Panc1 (cell line): ENCODE measurements around the gene PSTPIP1. TPM values are rescaled to one million over a fixed set of nuclear protein-coding genes. Genes with fewer than 3 reads are reported as not detected.

Experiments used
- ATAC-seq: fragments of 200-7000 bp; cut with Tn5 transposase; 2 replicates; pipeline ENCODE4 v1.9.1; 2020; ENCODE audit warnings: mild to moderate bottlenecking, moderate library complexity
- BruUV-seq: library from RNA; stranded (reverse); fragments of 400-500 nt; replicated peaks from 2 replicates; lab custom pipeline; 2021; lab: Mats Ljungman, UMichigan
- CTCF ChIA-PET: fragments of 300-600 bp; sonication (Branson Sonifier 250); formaldehyde crosslinking; loops from one replicate; lab custom pipeline; 2022; ENCODE audit warnings: antibody characterized with exemption; lab: Charles Lee
- POLR2A ChIA-PET: fragments of 300-600 bp; sonication (Branson Sonifier 250); formaldehyde crosslinking; loops from one replicate; lab custom pipeline; 2022; ENCODE audit warnings: antibody characterized with exemption; lab: Charles Lee
- DNase-seq: peaks from one replicate; pipeline ENCODE4 v3.0.0-alpha.2; 2010; ENCODE audit warnings: low read depth, low spot score
- H3K27ac ChIP-seq: 2 replicates; pipeline ENCODE4 v1.5.1; 2011; ENCODE audit warnings: mild to moderate bottlenecking, low read length, inconsistent platforms
- H3K27me3 ChIP-seq: fragments of 200-500 bp; sonication (Bioruptor generic); 2 replicates; pipeline ENCODE4 v1.6.0; 2014; ENCODE audit warnings: low read length, inconsistent platforms; ENCODE audit not compliant: control insufficient read depth, insufficient read depth
- H3K36me3 ChIP-seq: fragments of 200-500 bp; sonication (Bioruptor generic); 2 replicates; pipeline ENCODE4 v1.5.1; 2014; ENCODE audit warnings: inconsistent platforms, mild to moderate bottlenecking, low read length, moderate library complexity; ENCODE audit not compliant: control insufficient read depth, insufficient read depth
- H3K4me1 ChIP-seq: 2 replicates; pipeline ENCODE4 v1.5.1; 2011; ENCODE audit warnings: inconsistent platforms, mild to moderate bottlenecking, low read length, moderate library complexity; ENCODE audit not compliant: control insufficient read depth, insufficient read depth
- H3K4me3 ChIP-seq, 2 experiments: 2 replicates each; pipeline ENCODE4 v1.5.1; 2011 to 2012; ENCODE audit warnings: low read depth in 2 of 2, low read length in 2 of 2, mild to moderate bottlenecking in 2 of 2, inconsistent platforms in 1 of 2, moderate library complexity in 1 of 2
- H3K9me3 ChIP-seq: fragments of 200-500 bp; sonication (Bioruptor generic); 2 replicates; pipeline ENCODE4 v1.5.1; 2014; ENCODE audit warnings: low read depth, mild to moderate bottlenecking, inconsistent platforms, low read length, moderate library complexity; ENCODE audit not compliant: control insufficient read depth, insufficient read depth
- CTCF ChIP-seq: fragments of 450-650 bp; IDR thresholded peaks from 2 replicates; pipeline ENCODE4 v1.5.1; 2017; ENCODE audit warnings: mild to moderate bottlenecking
- POLR2AphosphoS5 ChIP-seq: IDR thresholded peaks from 2 replicates; pipeline ENCODE4 v1.6.1; 2012; ENCODE audit warnings: mild to moderate bottlenecking, low read depth, low read length, moderate library complexity
- REST ChIP-seq, 2 experiments: IDR thresholded peaks; 2 replicates each; pipeline ENCODE4 v1.6.1; 2011 to 2012; ENCODE audit warnings: low read depth in 2 of 2, control low read depth in 1 of 2, low read length in 1 of 2, mild to moderate bottlenecking in 1 of 2, moderate library complexity in 1 of 2; ENCODE audit not compliant: insufficient read depth in 1 of 2
- SIN3A ChIP-seq: IDR thresholded peaks from 2 replicates; pipeline ENCODE4 v1.6.1; 2012; ENCODE audit warnings: low read depth, mild to moderate bottlenecking, low read length, moderate library complexity, borderline replicate concordance; ENCODE audit not compliant: insufficient read depth
- TCF7L2 ChIP-seq: IDR thresholded peaks from 2 replicates; pipeline ENCODE4 v1.6.1; 2011; ENCODE audit warnings: mild to moderate bottlenecking, low read depth, low read length, inconsistent platforms
- in situ Hi-C: cut with HindIII; loops from 2 replicates; pipeline ENCODE4 v1.10.0; 2016; ENCODE audit warnings: low sequenced_read_pairs, low pct_unique_long_range_greater_than_20kb
- intact Hi-C: fragments of 100-400 bp; cut with micrococcal nuclease; formaldehyde crosslinking; loops from one replicate; pipeline ENCODE4 v1.10.0; 2022; ENCODE audit not compliant: unreplicated experiment
- total RNA-seq: library from RNA; stranded (reverse); gene quantifications from one replicate; pipeline ENCODE4 v1.2.1, GENCODE V29; 2021; ENCODE audit not compliant: unreplicated experiment

The PSTPIP1 gene
- total RNA-seq, 1 experiment from 2014 or later: 0.46 TPM

DNA sequence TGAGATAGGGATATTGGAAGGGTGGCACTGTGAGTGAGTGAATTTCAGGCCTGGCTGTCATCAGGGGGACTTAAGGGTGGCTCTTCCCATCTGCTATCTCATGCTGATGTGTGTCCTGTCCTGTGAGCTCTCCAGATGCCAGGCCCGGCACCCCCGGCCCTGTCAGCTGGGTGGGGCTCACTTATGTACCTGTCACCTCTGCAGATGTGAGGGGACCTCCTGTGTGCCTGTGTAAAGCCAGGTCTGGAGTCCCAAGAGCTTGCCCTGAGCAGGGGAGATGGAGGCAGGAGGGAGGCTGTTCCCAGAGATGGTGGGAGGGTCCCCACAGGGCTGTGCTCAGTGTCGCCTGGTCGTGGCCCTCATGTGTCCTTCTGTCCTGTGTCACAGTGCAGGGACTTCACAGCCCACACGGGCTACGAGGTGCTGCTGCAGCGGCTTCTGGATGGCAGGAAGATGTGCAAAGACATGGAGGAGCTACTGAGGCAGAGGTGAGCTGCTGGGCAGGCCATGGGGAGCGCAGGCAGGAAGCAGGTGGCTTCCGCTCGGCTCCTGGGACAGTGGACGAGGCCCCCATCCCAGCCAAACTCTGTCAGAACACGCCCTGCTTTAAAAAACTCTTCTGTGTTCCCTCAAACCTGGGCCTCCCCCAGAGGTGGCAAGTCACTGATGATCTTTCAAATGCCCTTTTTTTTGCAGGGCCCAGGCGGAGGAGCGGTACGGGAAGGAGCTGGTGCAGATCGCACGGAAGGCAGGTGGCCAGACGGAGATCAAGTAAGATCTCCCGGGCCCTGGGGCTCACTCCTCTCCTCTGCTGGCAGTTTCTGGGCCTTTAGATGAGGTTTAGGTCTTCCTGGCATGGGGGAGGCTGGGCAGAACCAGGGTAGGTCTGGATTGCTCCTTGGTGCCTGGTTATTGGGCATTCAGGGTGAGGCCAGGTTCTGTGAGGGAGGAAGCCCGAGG is 23.1 kb downstream of the PSTPIP1 start:
- Histone ChIP-seq H3K27ac (no peak overlapping the region), H3K27me3 (no peaks in the 10 kb centered on the region), H3K9me3 (no peaks in the 10 kb centered on the region), H3K36me3 (no peaks in the 10 kb centered on the region), H3K4me1 (no peaks in the 10 kb centered on the region), H3K4me3 (no peak overlapping the region)
- ATAC-seq (no peak), DNase-seq (no peak)
- TF ChIP-seq REST (IDR thresholded peaks at IDR 0.05; ENCODE audit: insufficient read depth in 1 of 2, low read depth in 2 of 2, low read length in 1 of 2) (no peak), TCF7L2 (no peak), POLR2AphosphoS5 (no peak)
- ChIA-PET POLR2A (no interaction called here), CTCF (no interaction called here)
- in situ Hi-C loops (no loop called here), intact Hi-C loops (no loop called here)
- BruUV-seq: no TSS peak

- TF ChIP-seq POLR2AphosphoS5: no peak
- no peak for TF ChIP-seq REST (IDR thresholded peaks at IDR 0.05; ENCODE audit: insufficient read depth in 1 of 2, low read depth in 2 of 2, low read length in 1 of 2)
- no peak for TF ChIP-seq TCF7L2
- no peak for TF ChIP-seq SIN3A
- no peak for TF ChIP-seq CTCF
- CTCF ChIA-PET: no interaction called here
- POLR2A ChIA-PET: no interaction called here
- H3K27me3 ChIP-seq: no peaks in the 10 kb centered on the region
- ATAC-seq: no peak
- in situ Hi-C loops (no loop called here), intact Hi-C loops (no loop called here)
- H3K4me3 ChIP-seq: no peak overlapping the region
- no peak for DNase-seq
- H3K4me1 ChIP-seq: no peaks in the 10 kb centered on the region
- BruUV-seq: no TSS peak
- H3K36me3 ChIP-seq: no peaks in the 10 kb centered on the region
- no peaks in the 10 kb centered on the region for H3K9me3 ChIP-seq
- no peak overlapping the region for H3K27ac ChIP-seq
Observed at GRCh38 chr15:77018796-77019505, 24.0 kb downstream of the PSTPIP1 start.
